HepG2 (cell line): ENCODE data around the gene ARL14EP. TPM values are rescaled to one million over a fixed set of nuclear protein-coding genes. Genes with fewer than 3 reads are reported as not detected.

Experiments used
- BCL6 ChIP-seq: IDR thresholded peaks from 2 replicates; pipeline ENCODE4 v1.6.1; 2016; ENCODE audit warnings: missing genetic modification reagents, missing compliant biosample characterization
- EP300 ChIP-seq, 3 experiments: sonication (generic) in 1 of 3; formaldehyde crosslinking in 1 of 3; IDR thresholded peaks; 2 replicates each; pipeline versions ENCODE4 v1.5.1 to v1.6.1; 2011 to 2020; ENCODE audit warnings: low read depth in 2 of 3, low read length in 2 of 3, borderline replicate concordance in 1 of 3, improper control_type of control experiment in 1 of 3, mild to moderate bottlenecking in 1 of 3, missing genetic modification reagents in 1 of 3, moderate library complexity in 1 of 3
- FOXK1 ChIP-seq: sonication (generic); formaldehyde crosslinking; IDR thresholded peaks from 2 replicates; pipeline ENCODE4 v1.4.0; 2020; ENCODE audit warnings: low read depth, missing genetic modification reagents, borderline replicate concordance
- HMGA1 ChIP-seq: sonication (generic); formaldehyde crosslinking; conservative IDR thresholded peaks from 2 replicates; pipeline ENCODE4 v1.4.0; 2020; ENCODE audit warnings: missing genetic modification reagents
- HNF4A ChIP-seq: sonication (generic); formaldehyde crosslinking; IDR thresholded peaks from 2 replicates; pipeline ENCODE4 v1.4.0; 2020; ENCODE audit warnings: missing genetic modification reagents
- HNRNPL ChIP-seq: fragments of 200-400 bp; formaldehyde crosslinking; IDR thresholded peaks from 2 replicates; pipeline ENCODE4 v1.6.1; 2017; ENCODE audit warnings: mild to moderate bottlenecking, low read depth, low read length
- NAIF1 ChIP-seq: sonication (generic); formaldehyde crosslinking; IDR thresholded peaks from 2 replicates; pipeline ENCODE4 v1.5.0; 2020; ENCODE audit warnings: mild to moderate bottlenecking, missing genetic modification reagents, borderline replicate concordance
- NBN ChIP-seq: fragments of 450-650 bp; conservative IDR thresholded peaks from 2 replicates; pipeline ENCODE4 v1.6.1; 2017
- NFKBIZ ChIP-seq: IDR thresholded peaks from 2 replicates; pipeline ENCODE4 v1.6.1; 2018; ENCODE audit warnings: missing genetic modification reagents, missing compliant biosample characterization
- NR2F2 ChIP-seq: IDR thresholded peaks from 2 replicates; pipeline ENCODE4 v1.6.1; 2012; ENCODE audit warnings: low read depth, inconsistent platforms, borderline replicate concordance
- POLR2A ChIP-seq, 2 experiments: IDR thresholded peaks; 2 replicates each; pipeline ENCODE4 v1.6.1; 2011; ENCODE audit warnings: low read depth in 2 of 2, low read length in 2 of 2, mild to moderate bottlenecking in 1 of 2, moderate library complexity in 1 of 2; ENCODE audit not compliant: insufficient read depth in 1 of 2
- RFX1 ChIP-seq: fragments of 450-650 bp; IDR thresholded peaks from 2 replicates; pipeline ENCODE4 v1.6.1; 2017
- ZBTB7B ChIP-seq: sonication (generic); formaldehyde crosslinking; IDR thresholded peaks from 2 replicates; pipeline ENCODE4 v1.4.0; 2020; ENCODE audit warnings: missing genetic modification reagents
- ZNF230 ChIP-seq: sonication (generic); formaldehyde crosslinking; IDR thresholded peaks from 2 replicates; pipeline ENCODE4 v1.4.0; 2020; ENCODE audit warnings: mild to moderate bottlenecking, missing genetic modification reagents
- ZNF256 ChIP-seq: sonication (generic); formaldehyde crosslinking; conservative IDR thresholded peaks from 2 replicates; pipeline ENCODE4 v1.4.0; 2020; ENCODE audit warnings: missing genetic modification reagents
- ZNF432 ChIP-seq: sonication (generic); formaldehyde crosslinking; IDR thresholded peaks from 2 replicates; pipeline ENCODE4 v1.5.0; 2020; ENCODE audit warnings: missing genetic modification reagents, mild to moderate bottlenecking, borderline replicate concordance
- ZNF510 ChIP-seq: sonication (generic); formaldehyde crosslinking; IDR thresholded peaks from 2 replicates; pipeline ENCODE4 v1.4.0; 2020; ENCODE audit warnings: low read depth, mild to moderate bottlenecking, missing genetic modification reagents
- ZNF563 ChIP-seq: sonication (generic); formaldehyde crosslinking; IDR thresholded peaks from 2 replicates; pipeline ENCODE4 v1.8.0; 2022; ENCODE audit warnings: mild to moderate bottlenecking, moderate library complexity, missing genetic modification reagents
- ZNF746 ChIP-seq: sonication (generic); formaldehyde crosslinking; IDR thresholded peaks from 2 replicates; pipeline ENCODE4 v1.8.0; 2022; ENCODE audit warnings: mild to moderate bottlenecking, missing genetic modification reagents
- ZNF75D ChIP-seq: sonication (generic); formaldehyde crosslinking; IDR thresholded peaks from 2 replicates; pipeline ENCODE4 v1.8.1; 2023; ENCODE audit warnings: missing genetic modification reagents, mild to moderate bottlenecking, borderline replicate concordance
- ZNF775 ChIP-seq: sonication (generic); formaldehyde crosslinking; IDR thresholded peaks from 2 replicates; pipeline ENCODE4 v1.4.0; 2020; ENCODE audit warnings: missing genetic modification reagents, mild to moderate bottlenecking, moderate library complexity, borderline replicate concordance
- polyA plus RNA-seq, 8 experiments: library from polyadenylated mRNA; depleted of rRNA in 3 of 8; stranded (reverse) in 7 of 8; unstranded in 1 of 8; fragments of >200 nt; fragmentation: Illumina TruSeq in 4 of 8; extraction: Trizol in 4 of 8; gene quantifications; 2 replicates each; pipeline versions ENCODE4 v1.2.1 to v1.2.3, GENCODE V29; 2011 to 2016; ENCODE audit warnings: low read depth in 4 of 8, missing spikeins in 1 of 8, mixed read lengths in 1 of 8; ENCODE audit not compliant: insufficient read depth in 1 of 8
- total RNA-seq, 5 experiments: library from RNA; depleted of rRNA; stranded (reverse); fragments of >200 nt; fragmentation: Illumina TruSeq; extraction: Trizol; gene quantifications; 2 replicates each; pipeline ENCODE4 v1.2.3, GENCODE V29; 2016; ENCODE audit warnings: low read depth in 1 of 5
- TF ChIP-seq, protein P1 (sequence below): sonication (generic); formaldehyde crosslinking; IDR thresholded peaks from 2 replicates; pipeline ENCODE4 v1.5.1; 2020; ENCODE audit warnings: missing genetic modification reagents, mild to moderate bottlenecking, borderline replicate concordance
- TF ChIP-seq, protein P2 (sequence below): sonication (generic); formaldehyde crosslinking; IDR thresholded peaks from 2 replicates; pipeline ENCODE4 v1.5.0; 2020; ENCODE audit warnings: mild to moderate bottlenecking, missing genetic modification reagents
- TF ChIP-seq, protein P3 (sequence below): IDR thresholded peaks from 2 replicates; pipeline ENCODE4 v1.6.1; 2018; ENCODE audit warnings: missing genetic modification reagents
- TF ChIP-seq, protein P4 (sequence below): sonication (generic); formaldehyde crosslinking; IDR thresholded peaks from 2 replicates; pipeline ENCODE4 v1.8.0; 2022; ENCODE audit warnings: missing genetic modification reagents, mild to moderate bottlenecking, borderline replicate concordance

Gene ARL14EP
- total and polyA plus RNA-seq, 2 of the 13 experiments (the other 11 are each of a cell fraction or from before 2014, with no cell fraction given): 9.8 to 15.4 TPM

DNA sequence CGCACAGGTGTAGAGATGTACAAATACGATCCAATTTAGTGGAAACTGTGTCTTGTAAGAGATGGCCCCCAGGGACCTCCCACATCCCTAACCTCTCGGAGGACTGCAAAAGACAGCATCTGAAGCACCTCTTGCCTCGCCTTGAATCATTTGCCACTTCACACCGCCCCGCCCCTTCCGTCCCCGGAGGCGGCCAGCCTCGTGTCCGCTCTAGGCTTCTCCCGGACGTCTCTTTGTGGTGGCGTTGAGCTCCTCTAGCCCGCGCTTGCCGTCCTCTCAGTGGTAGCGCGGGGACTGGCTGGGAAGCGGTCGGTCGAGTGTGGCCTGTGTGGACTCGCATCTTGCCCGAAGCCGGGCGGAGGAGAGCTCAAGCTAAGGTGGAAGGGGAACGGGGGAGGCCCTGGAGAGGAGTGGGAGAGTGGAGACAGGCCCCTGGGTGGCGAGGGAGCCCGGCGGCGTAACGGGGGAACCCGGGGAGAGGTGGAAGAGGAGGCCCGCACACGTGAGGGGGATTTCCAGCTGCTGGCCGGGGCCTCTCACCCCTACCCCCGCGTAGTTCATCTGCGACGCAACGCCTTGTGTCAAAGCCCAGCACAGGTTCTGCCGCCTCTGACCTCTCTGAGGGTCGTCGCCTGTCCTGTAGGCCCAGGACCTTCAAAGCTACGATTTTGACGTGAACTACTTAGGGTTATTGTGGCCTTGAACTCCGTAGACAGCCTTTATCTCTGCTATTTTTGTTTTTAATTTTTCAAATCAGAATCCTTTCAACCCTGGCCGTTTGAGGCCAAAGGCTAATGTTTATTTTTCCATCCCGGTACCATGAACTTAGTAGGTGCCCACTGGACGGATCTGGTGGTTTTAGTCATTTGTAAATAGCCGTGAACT, at the start of gene ARL14EP (continued):
- TF ChIP-seq, protein P1, sequence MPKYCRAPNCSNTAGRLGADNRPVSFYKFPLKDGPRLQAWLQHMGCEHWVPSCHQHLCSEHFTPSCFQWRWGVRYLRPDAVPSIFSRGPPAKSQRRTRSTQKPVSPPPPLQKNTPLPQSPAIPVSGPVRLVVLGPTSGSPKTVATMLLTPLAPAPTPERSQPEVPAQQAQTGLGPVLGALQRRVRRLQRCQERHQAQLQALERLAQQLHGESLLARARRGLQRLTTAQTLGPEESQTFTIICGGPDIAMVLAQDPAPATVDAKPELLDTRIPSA (CRISPR knock-in tag): peak; percentile 60; the same call in 1 of the 2 replicates
- TF ChIP-seq EP300 (IDR thresholded peaks at IDR 0.05; ENCODE audit: low read depth in 2 of 2, low read length in 2 of 2) (peak in 1 of 2 experiments; percentile 51; a peak in 1 of 4 replicates), EP300 (CRISPR knock-in tag; IDR thresholded peaks at IDR 0.05; ENCODE audit: borderline replicate concordance) (no peak), ZNF563 (CRISPR knock-in tag) (peak; percentile 92), ZNF256 (no peak; the same call in 1 of the 2 replicates), NR2F2 (0 out of 2 replicates have a peak, but pooled peaks have one; percentile 12), ZNF230 (CRISPR knock-in tag) (peak; percentile 82), HNRNPL (no peak), HNF4A (CRISPR knock-in tag) (no peak; the same call in 1 of the 2 replicates), ZNF775 (CRISPR knock-in tag) (peak; percentile 75; the same call in 1 of the 2 replicates), FOXK1 (CRISPR knock-in tag) (peak; percentile 92), ZBTB7B (CRISPR knock-in tag) (peak; percentile 56; the same call in 1 of the 2 replicates), POLR2A (IDR thresholded peaks at IDR 0.05; ENCODE audit: insufficient read depth in 1 of 2, low read depth in 2 of 2, low read length in 2 of 2) (peak; percentile 87 to 90), NBN (no peak), HMGA1 (CRISPR knock-in tag) (no peak), ZNF75D (CRISPR knock-in tag) (peak; percentile 79; the same call in 1 of the 2 replicates), NFKBIZ (CRISPR knock-in tag) (0 out of 2 replicates have a peak, but pooled peaks have one; percentile 40), ZNF432 (CRISPR knock-in tag) (peak; percentile 12; the same call in 1 of the 2 replicates), RFX1 (no peak), ZNF510 (peak; percentile 81), BCL6 (CRISPR knock-in tag) (peak; percentile 49; the same call in 1 of the 2 replicates), NAIF1 (CRISPR knock-in tag) (peak; percentile 86), ZNF746 (CRISPR knock-in tag) (peak; percentile 65; the same call in 1 of the 2 replicates)
- TF ChIP-seq, protein P2, sequence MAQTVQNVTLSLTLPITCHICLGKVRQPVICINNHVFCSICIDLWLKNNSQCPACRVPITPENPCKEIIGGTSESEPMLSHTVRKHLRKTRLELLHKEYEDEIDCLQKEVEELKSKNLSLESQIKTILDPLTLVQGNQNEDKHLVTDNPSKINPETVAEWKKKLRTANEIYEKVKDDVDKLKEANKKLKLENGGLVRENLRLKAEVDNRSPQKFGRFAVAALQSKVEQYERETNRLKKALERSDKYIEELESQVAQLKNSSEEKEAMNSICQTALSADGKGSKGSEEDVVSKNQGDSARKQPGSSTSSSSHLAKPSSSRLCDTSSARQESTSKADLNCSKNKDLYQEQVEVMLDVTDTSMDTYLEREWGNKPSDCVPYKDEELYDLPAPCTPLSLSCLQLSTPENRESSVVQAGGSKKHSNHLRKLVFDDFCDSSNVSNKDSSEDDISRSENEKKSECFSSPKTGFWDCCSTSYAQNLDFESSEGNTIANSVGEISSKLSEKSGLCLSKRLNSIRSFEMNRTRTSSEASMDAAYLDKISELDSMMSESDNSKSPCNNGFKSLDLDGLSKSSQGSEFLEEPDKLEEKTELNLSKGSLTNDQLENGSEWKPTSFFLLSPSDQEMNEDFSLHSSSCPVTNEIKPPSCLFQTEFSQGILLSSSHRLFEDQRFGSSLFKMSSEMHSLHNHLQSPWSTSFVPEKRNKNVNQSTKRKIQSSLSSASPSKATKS (CRISPR knock-in tag): peak; percentile 48; the same call in 1 of the 2 replicates
- TF ChIP-seq, protein P3, sequence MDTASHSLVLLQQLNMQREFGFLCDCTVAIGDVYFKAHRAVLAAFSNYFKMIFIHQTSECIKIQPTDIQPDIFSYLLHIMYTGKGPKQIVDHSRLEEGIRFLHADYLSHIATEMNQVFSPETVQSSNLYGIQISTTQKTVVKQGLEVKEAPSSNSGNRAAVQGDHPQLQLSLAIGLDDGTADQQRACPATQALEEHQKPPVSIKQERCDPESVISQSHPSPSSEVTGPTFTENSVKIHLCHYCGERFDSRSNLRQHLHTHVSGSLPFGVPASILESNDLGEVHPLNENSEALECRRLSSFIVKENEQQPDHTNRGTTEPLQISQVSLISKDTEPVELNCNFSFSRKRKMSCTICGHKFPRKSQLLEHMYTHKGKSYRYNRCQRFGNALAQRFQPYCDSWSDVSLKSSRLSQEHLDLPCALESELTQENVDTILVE: peak; percentile 71; the same call in 1 of the 2 replicates
- TF ChIP-seq, protein P4, sequence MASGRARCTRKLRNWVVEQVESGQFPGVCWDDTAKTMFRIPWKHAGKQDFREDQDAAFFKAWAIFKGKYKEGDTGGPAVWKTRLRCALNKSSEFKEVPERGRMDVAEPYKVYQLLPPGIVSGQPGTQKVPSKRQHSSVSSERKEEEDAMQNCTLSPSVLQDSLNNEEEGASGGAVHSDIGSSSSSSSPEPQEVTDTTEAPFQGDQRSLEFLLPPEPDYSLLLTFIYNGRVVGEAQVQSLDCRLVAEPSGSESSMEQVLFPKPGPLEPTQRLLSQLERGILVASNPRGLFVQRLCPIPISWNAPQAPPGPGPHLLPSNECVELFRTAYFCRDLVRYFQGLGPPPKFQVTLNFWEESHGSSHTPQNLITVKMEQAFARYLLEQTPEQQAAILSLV (CRISPR knock-in tag): peak; percentile 81; the same call in 1 of the 2 replicates
